ENCODE results near the gene UBB. TPM values are rescaled to one million over a fixed set of nuclear protein-coding genes. Genes with fewer than 3 reads are reported as not detected.

The UBB gene
- total RNA-seq (1,000 to 10,000 TPM; 2,583 to 2,831 TPM), polyA plus RNA-seq (ENCODE audit: insufficient read length in 2 of 2) (1,000 to 10,000 TPM; 2,014 to 2,059 TPM)
- long read RNA-seq, donor 1, transcript UBB-201 (2 exons, 1,225 nt): major isoform, 820 of 832 reads
- long read RNA-seq, donor 1, transcript UBB-203 (2 exons, 1,012 nt): minor isoform, 9 of 832 reads
- long read RNA-seq, donor 1, partial matches to known transcripts: 0 of 832 reads
- long read RNA-seq, donor 1, other reads (novel, unspliced or antisense): 0 of 832 reads
- long read RNA-seq, donor 2, transcript UBB-201 (2 exons, 1,225 nt): major isoform, 349 of 360 reads
- long read RNA-seq, donor 2, transcript UBB-203 (2 exons, 1,012 nt): minor isoform, 8 of 360 reads
- long read RNA-seq, donor 2, partial matches to known transcripts: 0 of 360 reads
- long read RNA-seq, donor 2, other reads (novel, unspliced or antisense): 0 of 360 reads
- long read RNA-seq, donor 3, transcript UBB-203 (2 exons, 1,012 nt): minor isoform, 8 of 510 reads
- long read RNA-seq, donor 3, transcript UBB-201 (2 exons, 1,225 nt): major isoform, 381 of 510 reads
- long read RNA-seq, donor 3, partial matches to known transcripts: 119 of 510 reads
- long read RNA-seq, donor 3, other reads (novel, unspliced or antisense): 0 of 510 reads
- long read RNA-seq, donor 4, transcript UBB-201 (2 exons, 1,225 nt): major isoform, 918 of 932 reads
- long read RNA-seq, donor 4, transcript UBB-203 (2 exons, 1,012 nt): minor isoform, 9 of 932 reads
- long read RNA-seq, donor 4, partial matches to known transcripts: 0 of 932 reads
- long read RNA-seq, donor 4, other reads (novel, unspliced or antisense): 0 of 932 reads

GRCh38 chr17:16380640-16381495 is at the start of gene UBB:
UBB (plus strand) TSS chr17:16381091; CDS start chr17:16381908, 817 bp downstream.
- H3K4me3 ChIP-seq (ENCODE audit: low read depth, low read length): peak within 1 kb of the TSS; percentile 77
- H3K4me1 ChIP-seq (ENCODE audit: control insufficient read depth, insufficient read depth, low read length): peaks cover 31% of the 10 kb centered on the region
- peak; percentile 91 to 100 (median 94) for DNase-seq (ENCODE audit: low read depth in 4 of 6, low spot score in 6 of 6)
- H3K36me3 ChIP-seq (ENCODE audit: control insufficient read depth, insufficient read depth, low read length): peaks cover 17% of the 10 kb centered on the region
- H3K27ac ChIP-seq (ENCODE audit: low read depth, low read length): peak within 1 kb of the TSS; percentile 99
- WGBS (ENCODE audit: insufficient coverage): 0% methylated on average over 61 of the region's 67 CpGs
- no peaks in the 10 kb centered on the region for H3K9me3 ChIP-seq (ENCODE audit: control insufficient read depth, insufficient read depth, low read length)
- no peaks in the 10 kb centered on the region for H3K27me3 ChIP-seq (ENCODE audit: control insufficient read depth, insufficient read depth, low read length)

- Histone ChIP-seq H3K36me3 (ENCODE audit: control insufficient read depth, insufficient read depth, low read length) (peaks cover 19% of the 10 kb centered on the region), H3K27ac (ENCODE audit: low read depth, low read length) (no peak overlapping the region), H3K4me1 (ENCODE audit: control insufficient read depth, insufficient read depth, low read length) (no peaks in the 10 kb centered on the region), H3K27me3 (ENCODE audit: control insufficient read depth, insufficient read depth, low read length) (no peaks in the 10 kb centered on the region), H3K4me3 (ENCODE audit: low read depth, low read length) (no peak overlapping the region), H3K9me3 (ENCODE audit: control insufficient read depth, insufficient read depth, low read length) (no peaks in the 10 kb centered on the region)
- DNase-seq (ENCODE audit: low read depth in 4 of 6, low spot score in 6 of 6): no peak
- WGBS (ENCODE audit: insufficient coverage): 100% methylated on average over 1 of the region's 3 CpGs
Observed at GRCh38 chr17:16338391-16338790, 42.5 kb upstream of the UBB start.

GRCh38 chr17:16339402-16339801 is 41.5 kb upstream of the UBB start:
- WGBS (ENCODE audit: insufficient coverage): 100% methylated on average over 1 of the region's 1 CpG
- H3K27me3 ChIP-seq (ENCODE audit: control insufficient read depth, insufficient read depth, low read length): no peaks in the 10 kb centered on the region
- no peak overlapping the region for H3K27ac ChIP-seq (ENCODE audit: low read depth, low read length)
- no peak overlapping the region for H3K4me3 ChIP-seq (ENCODE audit: low read depth, low read length)
- no peaks in the 10 kb centered on the region for H3K4me1 ChIP-seq (ENCODE audit: control insufficient read depth, insufficient read depth, low read length)
- no peak for DNase-seq (ENCODE audit: low read depth in 4 of 6, low spot score in 6 of 6)
- H3K9me3 ChIP-seq (ENCODE audit: control insufficient read depth, insufficient read depth, low read length): no peaks in the 10 kb centered on the region
- peaks cover 28% of the 10 kb centered on the region for H3K36me3 ChIP-seq (ENCODE audit: control insufficient read depth, insufficient read depth, low read length)

- H3K9me3 ChIP-seq (ENCODE audit: control insufficient read depth, insufficient read depth, low read length): no peaks in the 10 kb centered on the region
- H3K27me3 ChIP-seq (ENCODE audit: control insufficient read depth, insufficient read depth, low read length): no peaks in the 10 kb centered on the region
- peaks cover 29% of the 10 kb centered on the region for H3K36me3 ChIP-seq (ENCODE audit: control insufficient read depth, insufficient read depth, low read length)
- no CpG with 5 or more reads among the region's 1 CpG for WGBS (ENCODE audit: insufficient coverage)
- DNase-seq (ENCODE audit: low read depth in 4 of 6, low spot score in 6 of 6): no peak
- no peaks in the 10 kb centered on the region for H3K4me1 ChIP-seq (ENCODE audit: control insufficient read depth, insufficient read depth, low read length)
- H3K27ac ChIP-seq (ENCODE audit: low read depth, low read length): no peak overlapping the region
- H3K4me3 ChIP-seq (ENCODE audit: low read depth, low read length): no peak overlapping the region
Observed at GRCh38 chr17:16339959-16340358, 40.9 kb upstream of the UBB start.

- no peaks in the 10 kb centered on the region for H3K4me1 ChIP-seq (ENCODE audit: control insufficient read depth, insufficient read depth, low read length)
- WGBS (ENCODE audit: insufficient coverage): 90% methylated on average over 4 of the region's 4 CpGs
- no peak overlapping the region for H3K27ac ChIP-seq (ENCODE audit: low read depth, low read length)
- H3K4me3 ChIP-seq (ENCODE audit: low read depth, low read length): no peak overlapping the region
- H3K27me3 ChIP-seq (ENCODE audit: control insufficient read depth, insufficient read depth, low read length): no peaks in the 10 kb centered on the region
- DNase-seq (ENCODE audit: low read depth in 4 of 6, low spot score in 6 of 6): peak in 2 of 6 donors; percentile 26 to 47
- no peaks in the 10 kb centered on the region for H3K9me3 ChIP-seq (ENCODE audit: control insufficient read depth, insufficient read depth, low read length)
- peaks cover 37% of the 10 kb centered on the region for H3K36me3 ChIP-seq (ENCODE audit: control insufficient read depth, insufficient read depth, low read length)
Observed at GRCh38 chr17:16342979-16343378, 37.9 kb upstream of the UBB start.

GRCh38 chr17:16343569-16343968 is 37.3 kb upstream of the UBB start:
- peaks cover 43% of the 10 kb centered on the region for H3K36me3 ChIP-seq (ENCODE audit: control insufficient read depth, insufficient read depth, low read length)
- no peak overlapping the region for H3K27ac ChIP-seq (ENCODE audit: low read depth, low read length)
- H3K4me3 ChIP-seq (ENCODE audit: low read depth, low read length): no peak overlapping the region
- H3K27me3 ChIP-seq (ENCODE audit: control insufficient read depth, insufficient read depth, low read length): no peaks in the 10 kb centered on the region
- no peak for DNase-seq (ENCODE audit: low read depth in 4 of 6, low spot score in 6 of 6)
- H3K9me3 ChIP-seq (ENCODE audit: control insufficient read depth, insufficient read depth, low read length): no peaks in the 10 kb centered on the region
- no peaks in the 10 kb centered on the region for H3K4me1 ChIP-seq (ENCODE audit: control insufficient read depth, insufficient read depth, low read length)
- WGBS (ENCODE audit: insufficient coverage): no CpG with 5 or more reads among the region's 3 CpGs

- Histone ChIP-seq H3K27me3 (ENCODE audit: control insufficient read depth, insufficient read depth, low read length) (no peaks in the 10 kb centered on the region), H3K36me3 (ENCODE audit: control insufficient read depth, insufficient read depth, low read length) (peaks cover 52% of the 10 kb centered on the region), H3K4me1 (ENCODE audit: control insufficient read depth, insufficient read depth, low read length) (no peaks in the 10 kb centered on the region), H3K4me3 (ENCODE audit: low read depth, low read length) (no peak overlapping the region), H3K9me3 (ENCODE audit: control insufficient read depth, insufficient read depth, low read length) (no peaks in the 10 kb centered on the region), H3K27ac (ENCODE audit: low read depth, low read length) (no peak overlapping the region)
- 93% methylated on average over 2 of the region's 5 CpGs for WGBS (ENCODE audit: insufficient coverage)
- no peak for DNase-seq (ENCODE audit: low read depth in 4 of 6, low spot score in 6 of 6)
Observed at GRCh38 chr17:16345565-16345964, 35.3 kb upstream of the UBB start.

GRCh38 chr17:16346721-16347271 is 34.1 kb upstream of the UBB start:
- DNase-seq (ENCODE audit: low read depth in 4 of 6, low spot score in 6 of 6): no peak
- 100% methylated on average over 2 of the region's 6 CpGs for WGBS (ENCODE audit: insufficient coverage)
- Histone ChIP-seq H3K27ac (ENCODE audit: low read depth, low read length) (no peak overlapping the region), H3K27me3 (ENCODE audit: control insufficient read depth, insufficient read depth, low read length) (peaks cover 2% of the 10 kb centered on the region), H3K9me3 (ENCODE audit: control insufficient read depth, insufficient read depth, low read length) (no peaks in the 10 kb centered on the region), H3K4me3 (ENCODE audit: low read depth, low read length) (no peak overlapping the region), H3K36me3 (ENCODE audit: control insufficient read depth, insufficient read depth, low read length) (peaks cover 51% of the 10 kb centered on the region), H3K4me1 (ENCODE audit: control insufficient read depth, insufficient read depth, low read length) (peaks cover 4% of the 10 kb centered on the region)

- no peak overlapping the region for H3K27ac ChIP-seq (ENCODE audit: low read depth, low read length)
- no peak for DNase-seq (ENCODE audit: low read depth in 4 of 6, low spot score in 6 of 6)
- peaks cover 5% of the 10 kb centered on the region for H3K27me3 ChIP-seq (ENCODE audit: control insufficient read depth, insufficient read depth, low read length)
- H3K4me1 ChIP-seq (ENCODE audit: control insufficient read depth, insufficient read depth, low read length): peaks cover 12% of the 10 kb centered on the region
- peaks cover 37% of the 10 kb centered on the region for H3K36me3 ChIP-seq (ENCODE audit: control insufficient read depth, insufficient read depth, low read length)
- WGBS (ENCODE audit: insufficient coverage): 80% methylated on average over 6 of the region's 6 CpGs
- H3K9me3 ChIP-seq (ENCODE audit: control insufficient read depth, insufficient read depth, low read length): no peaks in the 10 kb centered on the region
- H3K4me3 ChIP-seq (ENCODE audit: low read depth, low read length): no peak overlapping the region
Observed at GRCh38 chr17:16348586-16348985, 32.3 kb upstream of the UBB start.
